ENCODE measurements around the gene CAPN12. TPM values are rescaled to one million over a fixed set of nuclear protein-coding genes. Genes with fewer than 3 reads are reported as not detected.
A peak's percentile ranks its signal among the peaks of the same experiment; 100 is the strongest.

The CAPN12 gene
- total and polyA plus RNA-seq, 10 of the 15 experiments (the other 5 are each of a cell fraction or from before 2014, with no cell fraction given): 0.64 to 4.6 (median 2.0) TPM

- ChIA-PET SMC1A (ENCODE audit: uncharacterized antibody, unreplicated experiment) (interaction anchor here (0.9 to 1.0 kb wide), 2 partner anchors 12 to 14 kb away, joined by 3 read pairs; no protein-coding TSS in a partner anchor), POLR2A (no interaction called here), CTCF (interaction anchor here (0.8 to 1.2 kb wide), 3 partner anchors 12 to 280 kb away, joined by 4 to 8 read pairs (median 7); partner anchors contain the start of gene FAM98C), RAD21 (ENCODE audit: unreplicated experiment) (interaction anchor here (0.6 kb wide), 1 partner anchor 35 kb away, joined by 3 read pairs; no protein-coding TSS in a partner anchor)
- Histone ChIP-seq H3K4me2 (ENCODE audit: control insufficient read depth, insufficient read depth) (no peak overlapping the region), H3K9me3 (replicated peaks; ENCODE audit: control insufficient read depth, insufficient read depth, low read length) (no peaks in the 10 kb centered on the region), H4K20me1 (ENCODE audit: control insufficient read depth, insufficient read depth) (no peaks in the 10 kb centered on the region; the same call in 1 of the 2 replicates), H3K4me3 (no peak overlapping the region), H3K79me2 (ENCODE audit: control insufficient read depth, insufficient read depth, low read length) (peaks cover 84% of the 10 kb centered on the region), H3K36me3 (ENCODE audit: control insufficient read depth in 2 of 2, insufficient read depth in 2 of 2, low read length in 1 of 2) (peaks cover 0 to 9% of the 10 kb centered on the region in 2 experiments; a peak in 2 of 4 replicates), H2AFZ (ENCODE audit: control insufficient read depth, low read depth, low read length) (no peak overlapping the region), H3K27ac (ENCODE audit: control insufficient read depth, insufficient read depth) (peak overlapping the region; percentile 70), H3K4me1 (ENCODE audit: control insufficient read depth, insufficient read depth, low read length) (peaks cover 57% of the 10 kb centered on the region), H3K9ac (ENCODE audit: control insufficient read depth, insufficient read depth, low read length) (no peak overlapping the region), H3K27me3 (replicated peaks in 1 of 2; ENCODE audit: control insufficient read depth in 2 of 2, insufficient read depth in 2 of 2, low read length in 1 of 2) (no peaks in the 10 kb centered on the region)
- no TSS peak for BruUV-seq (replicated peaks)
- 96% methylated on average over 5 of the region's 7 CpGs for WGBS (ENCODE audit: insufficient coverage, insufficient replicate concordance, low lambda C conversion rate, missing lambda C conversion rate)
- FAIRE-seq: no peak
- no peak for ATAC-seq
- intact Hi-C loops (cut with micrococcal nuclease; ENCODE audit: unreplicated experiment): no loop called here
- TF ChIP-seq USF1 (IDR thresholded peaks at IDR 0.05; ENCODE audit: borderline replicate concordance, extremely low read length, insufficient read depth, low read depth, low read length): no peak
- TF ChIP-seq HCFC1 (IDR thresholded peaks at IDR 0.05; ENCODE audit: low read length): no peak
- no peak for TF ChIP-seq GATAD2B (conservative IDR thresholded peaks at IDR 0.05; ENCODE audit: low read depth)
- no peak for TF ChIP-seq ASH2L (IDR thresholded peaks at IDR 0.05; ENCODE audit: borderline replicate concordance, low read depth)
- no peak for TF ChIP-seq MYB (IDR thresholded peaks at IDR 0.05; ENCODE audit: borderline replicate concordance, low read depth, low read length)
- TF ChIP-seq CHD1 (IDR thresholded peaks at IDR 0.05; ENCODE audit: low read depth, low read length): no peak
- no peak for TF ChIP-seq ATF2 (IDR thresholded peaks at IDR 0.05; ENCODE audit: low read length)
- no peak for TF ChIP-seq IKZF1 (conservative IDR thresholded peaks at IDR 0.05)
- TF ChIP-seq ATF3 (IDR thresholded peaks at IDR 0.05; ENCODE audit: borderline replicate concordance, extremely low read depth, low read depth, low read length): no peak
- no peak for TF ChIP-seq TARDBP (IDR thresholded peaks at IDR 0.05; ENCODE audit: borderline replicate concordance)
- TF ChIP-seq E2F8 (IDR thresholded peaks at IDR 0.05; ENCODE audit: low read depth, partially characterized antibody): no peak
- no peak for TF ChIP-seq HDGF (IDR thresholded peaks at IDR 0.05)
- TF ChIP-seq POLR2A (IDR thresholded peaks at IDR 0.05; ENCODE audit: low read depth, low read length): no peak
- TF ChIP-seq CEBPB (IDR thresholded peaks at IDR 0.05; ENCODE audit: borderline replicate concordance in 1 of 2, low read depth in 2 of 2, low read length in 2 of 2): no peak
- TF ChIP-seq STAT3 (IDR thresholded peaks at IDR 0.05; ENCODE audit: low read depth, low read length): no peak
- TF ChIP-seq CHD4 (IDR thresholded peaks at IDR 0.05): no peak
- TF ChIP-seq RAD21 (IDR thresholded peaks at IDR 0.05; ENCODE audit: insufficient read depth, low read depth, low read length): no peak
- in situ Hi-C loops (cut with MboI): no loop called here
- DNase-seq (ENCODE audit: low read depth, low spot score): no peak
Observed at GRCh38 chr19:38682872-38683392, 61.3 kb downstream of the CAPN12 start.

Data from GM12878 (cell line).